ENCODE measurements around the gene TAS1R1. TPM values are rescaled to one million over a fixed set of nuclear protein-coding genes. Genes with fewer than 3 reads are reported as not detected.
"Not testable (repeated sequence)": the region's sequence is repeated elsewhere in the genome, so short reads cannot be mapped to it uniquely, and the experiment has no call there.

TAS1R1 gene
- polyA plus RNA-seq, 2 of the 4 experiments (the other 2 are of a cell fraction), result not detected

- no peak for TF ChIP-seq POLR2AphosphoS2 (conservative IDR thresholded peaks at IDR 0.05; ENCODE audit: low read length)
- TF ChIP-seq HES2 (IDR thresholded peaks at IDR 0.05), result no peak
- TF ChIP-seq ELK1 (IDR thresholded peaks at IDR 0.05; ENCODE audit: low read depth, low read length), result no peak
- TF ChIP-seq POLR2A (IDR thresholded peaks at IDR 0.05; ENCODE audit: low read length), result no peak
- TF ChIP-seq MYC (IDR thresholded peaks at IDR 0.05; ENCODE audit: borderline replicate concordance, low read length), result no peak
- TF ChIP-seq JUN (IDR thresholded peaks at IDR 0.05), result no peak
- no peak for TF ChIP-seq NPAS2 (CRISPR knock-in tag; IDR thresholded peaks at IDR 0.05; ENCODE audit: borderline replicate concordance)
- TF ChIP-seq HDAC2 (IDR thresholded peaks at IDR 0.05), result no peak
- no peak for TF ChIP-seq NFE2L2 (conservative IDR thresholded peaks at IDR 0.05; ENCODE audit: low read length)
- no peak for TF ChIP-seq BHLHE40 (IDR thresholded peaks at IDR 0.05; ENCODE audit: low read depth, low read length)
- no peak for TF ChIP-seq BCL3 (IDR thresholded peaks at IDR 0.05)
- no peak for TF ChIP-seq RNF2 (IDR thresholded peaks at IDR 0.05; ENCODE audit: borderline replicate concordance, low read depth)
- TF ChIP-seq, protein P1, sequence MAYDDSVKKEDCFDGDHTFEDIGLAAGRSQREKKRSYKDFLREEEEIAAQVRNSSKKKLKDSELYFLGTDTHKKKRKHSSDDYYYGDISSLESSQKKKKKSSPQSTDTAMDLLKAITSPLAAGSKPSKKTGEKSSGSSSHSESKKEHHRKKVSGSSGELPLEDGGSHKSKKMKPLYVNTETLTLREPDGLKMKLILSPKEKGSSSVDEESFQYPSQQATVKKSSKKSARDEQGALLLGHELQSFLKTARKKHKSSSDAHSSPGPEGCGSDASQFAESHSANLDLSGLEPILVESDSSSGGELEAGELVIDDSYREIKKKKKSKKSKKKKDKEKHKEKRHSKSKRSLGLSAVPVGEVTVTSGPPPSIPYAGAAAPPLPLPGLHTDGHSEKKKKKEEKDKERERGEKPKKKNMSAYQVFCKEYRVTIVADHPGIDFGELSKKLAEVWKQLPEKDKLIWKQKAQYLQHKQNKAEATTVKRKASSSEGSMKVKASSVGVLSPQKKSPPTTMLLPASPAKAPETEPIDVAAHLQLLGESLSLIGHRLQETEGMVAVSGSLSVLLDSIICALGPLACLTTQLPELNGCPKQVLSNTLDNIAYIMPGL (CRISPR knock-in tag; IDR thresholded peaks at IDR 0.05; ENCODE audit: borderline replicate concordance), result no peak
- TF ChIP-seq HOXA7 (CRISPR knock-in tag; IDR thresholded peaks at IDR 0.05), result no peak
- TF ChIP-seq FOXS1 (CRISPR knock-in tag; IDR thresholded peaks at IDR 0.05), result no peak
- H3K4me2 ChIP-seq, result no peak overlapping the region
- 11% methylated on average over 1 of the region's 1 CpG for WGBS (ENCODE audit: missing lambda C conversion rate)
- H3K4me1 ChIP-seq, result peaks cover 6% of the 10 kb centered on the region; the same call in 2 of the 3 replicates
- no peak overlapping the region for H3K4me3 ChIP-seq
- no peak for DNase-seq (ENCODE audit: low read depth in 1 of 2, low spot score in 1 of 2)
- FAIRE-seq, result no peak
- H3K9me3 ChIP-seq, result no peaks in the 10 kb centered on the region
- POLR2A ChIA-PET, result no interaction called here
- no peak overlapping the region for H3K27ac ChIP-seq
- no peak for ATAC-seq
- CTCF ChIA-PET, result interaction anchor here (1.0 kb wide), 1 partner anchor 12 kb away, joined by 3 read pairs; no protein-coding TSS in a partner anchor
These were observed 2.5 kb downstream of the TAS1R1 start for GRCh38 chr1:6557597-6557996.

DNA sequence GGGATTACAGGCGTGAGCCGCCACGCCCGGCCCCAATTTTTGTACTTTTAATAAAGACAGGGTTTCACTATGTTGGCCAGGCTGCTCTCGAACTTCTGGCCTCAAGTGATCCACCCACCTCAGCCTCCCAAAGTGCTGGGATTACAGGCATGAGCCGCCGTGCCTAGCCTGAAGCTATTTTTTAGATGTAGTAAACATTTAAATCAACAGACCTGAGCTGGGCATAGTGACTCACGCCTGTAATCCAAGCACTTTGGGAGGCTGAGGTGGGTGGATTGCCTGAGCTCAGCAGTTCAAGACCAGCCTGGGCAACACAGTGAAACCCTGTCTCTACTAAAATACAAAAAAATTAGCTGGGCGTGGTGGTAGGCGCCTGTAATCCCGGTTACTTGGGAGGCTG is 4.1 kb downstream of the TAS1R1 start:
- FAIRE-seq; ATAC-seq; H3K4me3 ChIP-seq; H3K4me2 ChIP-seq; CTCF ChIA-PET; H3K9me3 ChIP-seq; DNase-seq (ENCODE audit: low read depth in 1 of 2, low spot score in 1 of 2); H3K4me1 ChIP-seq; POLR2A ChIA-PET; H3K27ac ChIP-seq: not testable (repeated sequence)
- WGBS (ENCODE audit: missing lambda C conversion rate), result 66% methylated on average over 11 of the region's 11 CpGs

DNA sequence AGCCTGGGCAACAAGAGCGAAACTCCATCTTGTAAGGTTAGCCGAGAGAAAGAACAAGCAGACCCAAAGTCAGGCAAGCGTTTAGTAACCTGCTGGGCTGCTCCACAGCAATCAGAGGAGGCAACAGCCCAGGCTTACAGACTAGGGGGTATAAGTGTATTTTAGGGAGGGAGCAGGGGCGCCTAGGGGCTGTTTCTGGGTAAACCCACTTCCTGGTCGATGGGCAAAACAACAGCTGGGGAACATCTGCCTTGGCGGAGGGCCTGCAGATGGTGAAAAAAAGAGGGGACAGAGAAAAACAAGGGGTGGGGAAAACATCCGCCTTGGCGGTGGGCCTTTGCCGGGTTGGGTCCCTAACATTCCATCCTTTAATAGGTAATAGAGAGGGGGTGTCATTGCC is 5.2 kb downstream of the TAS1R1 start:
- no peak for DNase-seq (ENCODE audit: low read depth in 1 of 2, low spot score in 1 of 2)
- no peak for ATAC-seq
- 68% methylated on average over 9 of the region's 9 CpGs for WGBS (ENCODE audit: missing lambda C conversion rate)
- no peaks in the 10 kb centered on the region for H3K9me3 ChIP-seq
- H3K4me3 ChIP-seq, result no peak overlapping the region
- POLR2A ChIA-PET, result no interaction called here
- H3K4me1 ChIP-seq, result no peaks in the 10 kb centered on the region
- TF ChIP-seq KDM5A (IDR thresholded peaks at IDR 0.05) (no peak), MAX (IDR thresholded peaks at IDR 0.05) (no peak), RARB (CRISPR knock-in tag; IDR thresholded peaks at IDR 0.05) (no peak), HOXA7 (CRISPR knock-in tag; IDR thresholded peaks at IDR 0.05) (no peak), NFE2L2 (conservative IDR thresholded peaks at IDR 0.05; ENCODE audit: low read length) (no peak), NR3C1 (IDR thresholded peaks at IDR 0.05) (no peak), SREBF2 (IDR thresholded peaks at IDR 0.05) (no peak), EP300 (IDR thresholded peaks at IDR 0.05) (no peak)
- TF ChIP-seq, protein P1 (CRISPR knock-in tag; IDR thresholded peaks at IDR 0.05; ENCODE audit: borderline replicate concordance), result no peak
- CTCF ChIA-PET, result interaction anchor here (0.7 kb wide), 1 partner anchor 69 kb away, joined by 3 read pairs; the partner anchor contains the start of gene PLEKHG5
- no peak overlapping the region for H3K27ac ChIP-seq
- H3K4me2 ChIP-seq, result no peak overlapping the region
- no peak for FAIRE-seq

Measured in A549 (cell line).